Peyer's patch (tissue), 4 donors: Measurements from ENCODE around the gene RNF146. TPM values are rescaled to one million over a fixed set of nuclear protein-coding genes. Genes with fewer than 3 reads are reported as not detected.
A peak's percentile ranks its signal among the peaks of the same experiment; 100 is the strongest.

Source experiments
- DNase-seq, 3 donors: peaks; one replicate each; pipeline ENCODE4 v3.0.0-alpha.2; 2017 to 2019
- H3K27ac ChIP-seq, 4 donors: fragments of 200-600 bp; sonication (generic); one replicate each; pipeline ENCODE4 v1.5.1; 2016 to 2019
- H3K27me3 ChIP-seq, 2 donors: fragments of 200-600 bp; sonication (generic); one replicate each; pipeline ENCODE4 v1.5.1; 2019
- H3K36me3 ChIP-seq, 3 donors: fragments of 200-600 bp; sonication (generic); one replicate each; pipeline ENCODE4 v1.5.1; 2016 to 2019
- H3K4me1 ChIP-seq, 4 donors: fragments of 200-600 bp; sonication (generic); one replicate each; pipeline ENCODE4 v1.5.1; 2016 to 2019
- H3K4me3 ChIP-seq, 4 donors: fragments of 200-600 bp; sonication (generic); 1 replicate in 3 of 4; 2 replicates in 1 of 4; pipeline ENCODE4 v1.5.1; 2016 to 2019; ENCODE audit warnings: mild to moderate bottlenecking in 1 of 4
- H3K9me3 ChIP-seq, 4 donors: fragments of 200-600 bp; sonication (generic); one replicate each; pipeline ENCODE4 v1.5.1; 2016 to 2019; ENCODE audit warnings: mild to moderate bottlenecking in 1 of 4
- POLR2A ChIP-seq, 2 donors: fragments of 450-650 bp; IDR thresholded peaks; one replicate each; pipeline ENCODE4 v1.5.1; 2017; ENCODE audit warnings: antibody characterized with exemption in 2 of 2, mild to moderate bottlenecking in 2 of 2, moderate library complexity in 2 of 2
- total RNA-seq, 4 donors: library from RNA; depleted of rRNA; stranded (reverse); fragments of >200 nt; gene quantifications; one replicate each; pipeline ENCODE4 v1.1.0, GENCODE V29; 2016
- TF ChIP-seq, protein P1 (sequence below), 6 experiments: fragments of 450-650 bp in 4 of 6; fragments of 200-600 bp in 2 of 6; sonication (generic) in 1 of 6; IDR thresholded peaks; one replicate each; pipeline ENCODE4 v1.5.1; 2017 to 2019; ENCODE audit warnings: antibody characterized with exemption in 6 of 6, mild to moderate bottlenecking in 3 of 6, moderate library complexity in 1 of 6

RNF146 gene
- total RNA-seq, 4 donors from 2014 or later: 21.5 to 87.5 (median 37.7) TPM

DNA sequence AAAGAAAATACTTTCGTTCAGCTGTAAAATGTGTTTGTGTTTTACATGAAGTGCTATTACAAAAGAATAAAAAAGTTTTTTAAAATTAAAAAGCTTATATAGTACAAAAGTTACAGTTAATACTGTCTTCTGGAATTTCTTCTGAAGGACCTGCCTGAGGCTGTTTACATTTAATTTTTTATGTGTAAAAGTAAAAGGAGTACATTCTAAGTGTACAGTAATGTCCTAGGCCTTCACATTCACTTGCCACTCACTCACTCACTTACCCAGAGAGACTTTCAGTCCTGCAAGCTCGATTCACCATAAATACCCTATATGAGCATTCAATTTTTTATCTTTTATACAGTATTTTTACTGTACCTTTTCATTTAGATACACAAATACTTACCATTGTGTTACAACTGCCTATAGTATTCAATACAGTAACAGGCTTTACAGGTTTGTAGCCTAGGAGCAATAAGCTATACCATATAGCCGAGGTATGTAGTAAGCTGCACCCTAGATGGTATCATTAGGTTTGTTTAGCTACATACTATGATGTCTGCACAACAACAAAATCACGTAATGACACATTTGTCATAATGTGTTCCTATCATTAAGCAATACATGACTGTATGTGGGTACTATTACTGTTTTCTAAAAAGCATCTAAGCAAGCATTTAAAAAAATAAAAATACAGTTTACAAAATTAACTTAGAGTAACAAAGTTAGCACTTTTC is 33.0 kb downstream of the RNF146 start:
- Histone ChIP-seq H3K4me3 (no peak overlapping the region), H3K27ac (no peak overlapping the region), H3K36me3 (no peaks in the 10 kb centered on the region), H3K4me1 (peaks cover 0 to 7% (median 0%) of the 10 kb centered on the region in 4 donors), H3K9me3 (no peaks in the 10 kb centered on the region), H3K27me3 (no peaks in the 10 kb centered on the region)
- TF ChIP-seq POLR2A (IDR thresholded peaks at IDR 0.05): no peak
- TF ChIP-seq, protein P1, sequence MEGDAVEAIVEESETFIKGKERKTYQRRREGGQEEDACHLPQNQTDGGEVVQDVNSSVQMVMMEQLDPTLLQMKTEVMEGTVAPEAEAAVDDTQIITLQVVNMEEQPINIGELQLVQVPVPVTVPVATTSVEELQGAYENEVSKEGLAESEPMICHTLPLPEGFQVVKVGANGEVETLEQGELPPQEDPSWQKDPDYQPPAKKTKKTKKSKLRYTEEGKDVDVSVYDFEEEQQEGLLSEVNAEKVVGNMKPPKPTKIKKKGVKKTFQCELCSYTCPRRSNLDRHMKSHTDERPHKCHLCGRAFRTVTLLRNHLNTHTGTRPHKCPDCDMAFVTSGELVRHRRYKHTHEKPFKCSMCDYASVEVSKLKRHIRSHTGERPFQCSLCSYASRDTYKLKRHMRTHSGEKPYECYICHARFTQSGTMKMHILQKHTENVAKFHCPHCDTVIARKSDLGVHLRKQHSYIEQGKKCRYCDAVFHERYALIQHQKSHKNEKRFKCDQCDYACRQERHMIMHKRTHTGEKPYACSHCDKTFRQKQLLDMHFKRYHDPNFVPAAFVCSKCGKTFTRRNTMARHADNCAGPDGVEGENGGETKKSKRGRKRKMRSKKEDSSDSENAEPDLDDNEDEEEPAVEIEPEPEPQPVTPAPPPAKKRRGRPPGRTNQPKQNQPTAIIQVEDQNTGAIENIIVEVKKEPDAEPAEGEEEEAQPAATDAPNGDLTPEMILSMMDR (IDR thresholded peaks at IDR 0.05): no peak
- no peak for DNase-seq

DNA sequence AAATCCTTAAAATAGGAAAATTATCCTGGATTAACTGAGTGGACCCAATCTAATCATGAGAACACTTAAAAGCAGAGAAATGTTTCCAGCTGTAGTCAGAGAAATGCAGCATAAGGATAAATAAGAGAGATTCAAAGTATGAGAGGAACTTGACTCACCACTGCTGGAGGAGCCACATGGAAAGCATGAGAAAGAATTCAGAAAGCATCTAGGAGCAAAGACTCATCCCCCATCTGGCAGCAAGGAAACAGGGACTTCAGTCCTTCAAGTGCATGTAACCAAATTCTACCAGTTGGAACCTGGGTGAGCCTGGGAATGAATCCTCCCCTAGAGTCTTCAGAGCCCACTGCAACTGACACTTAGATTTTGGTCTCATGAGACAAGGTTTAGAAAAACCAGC is 33.7 kb downstream of the RNF146 start:
- Histone ChIP-seq H3K27ac (no peak overlapping the region), H3K4me3 (no peak overlapping the region), H3K36me3 (no peaks in the 10 kb centered on the region), H3K4me1 (peaks cover 0 to 7% (median 0%) of the 10 kb centered on the region in 4 donors), H3K9me3 (no peaks in the 10 kb centered on the region), H3K27me3 (no peaks in the 10 kb centered on the region)
- TF ChIP-seq POLR2A (IDR thresholded peaks at IDR 0.05): no peak
- TF ChIP-seq, protein P1 (IDR thresholded peaks at IDR 0.05): no peak
- DNase-seq: no peak

- Histone ChIP-seq H3K27me3 (no peaks in the 10 kb centered on the region), H3K36me3 (no peaks in the 10 kb centered on the region), H3K27ac (no peak overlapping the region), H3K4me1 (peaks cover 0 to 7% (median 0%) of the 10 kb centered on the region in 4 donors), H3K4me3 (no peak overlapping the region), H3K9me3 (no peaks in the 10 kb centered on the region)
- DNase-seq: no peak
- TF ChIP-seq, protein P1 (IDR thresholded peaks at IDR 0.05): no peak
- no peak for TF ChIP-seq POLR2A (IDR thresholded peaks at IDR 0.05)
Observed at GRCh38 chr6:127301199-127301700, 34.6 kb downstream of the RNF146 start.

- Histone ChIP-seq H3K9me3 (no peaks in the 10 kb centered on the region), H3K4me3 (no peak overlapping the region), H3K36me3 (no peaks in the 10 kb centered on the region), H3K27ac (no peak overlapping the region), H3K4me1 (peaks cover 0 to 7% (median 0%) of the 10 kb centered on the region in 4 donors), H3K27me3 (no peaks in the 10 kb centered on the region)
- TF ChIP-seq POLR2A (IDR thresholded peaks at IDR 0.05): no peak
- TF ChIP-seq, protein P1 (IDR thresholded peaks at IDR 0.05): peak; percentile 23 to 90 (median 78)
- peak in 2 of 3 donors; percentile 45 to 76 for DNase-seq
Observed at GRCh38 chr6:127302728-127303660, 36.3 kb downstream of the RNF146 start.

DNA sequence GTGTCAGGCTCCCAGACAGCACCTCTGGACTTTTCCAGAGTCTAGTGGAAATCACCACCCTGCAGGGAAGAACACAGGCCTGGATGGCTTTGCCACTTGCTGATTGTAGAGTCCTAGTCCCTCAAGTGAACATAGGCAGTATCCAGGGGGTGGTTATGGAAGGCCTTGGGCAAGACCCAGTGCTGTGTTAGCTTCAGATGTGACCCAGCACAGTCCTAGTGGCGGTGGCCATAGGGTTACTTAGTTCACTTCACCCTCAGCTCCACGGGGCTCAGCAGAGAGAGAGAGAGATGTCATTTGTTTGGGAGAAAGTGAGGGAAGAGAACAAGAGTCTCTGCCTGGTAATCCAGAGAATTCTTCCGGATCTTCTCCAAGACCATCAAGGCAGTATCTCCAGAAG is 37.3 kb downstream of the RNF146 start:
- H3K27ac ChIP-seq: no peak overlapping the region
- no peaks in the 10 kb centered on the region for H3K27me3 ChIP-seq
- no peak for DNase-seq
- H3K9me3 ChIP-seq: no peaks in the 10 kb centered on the region
- peaks cover 0 to 7% (median 0%) of the 10 kb centered on the region in 4 donors for H3K4me1 ChIP-seq
- TF ChIP-seq, protein P1 (IDR thresholded peaks at IDR 0.05): no peak
- TF ChIP-seq POLR2A (IDR thresholded peaks at IDR 0.05): no peak
- no peak overlapping the region for H3K4me3 ChIP-seq
- H3K36me3 ChIP-seq: no peaks in the 10 kb centered on the region
